ENCODE measurements around the gene STOML1.

GRCh38 chr15:74019734-74020133, 27.6 kb upstream of the STOML1 start:
- TF ChIP-seq CTCF (IDR thresholded peaks at IDR 0.05; ENCODE audit: low read length): no peak
- TF ChIP-seq EZH2phosphoT487 (IDR thresholded peaks at IDR 0.05; ENCODE audit: low read length): no peak
- TF ChIP-seq EZH2 (optimal IDR thresholded peaks at IDR 0.05; ENCODE audit: low read depth, low read length): no peak

All from MM.1S (cell line).